ENCODE measurements around the gene ERBB3. TPM values are rescaled to one million over a fixed set of nuclear protein-coding genes. Genes with fewer than 3 reads are reported as not detected.

The ERBB3 gene
- total RNA-seq, 1 experiment from 2014 or later = 64.3 TPM

GRCh38 chr12:56127888-56128669 is 48.1 kb downstream of the ERBB3 start, which contains the start of gene ESYT1 (continued):
- peak; percentile 51 for TF ChIP-seq PRDM15 (CRISPR knock-in tag; IDR thresholded peaks at IDR 0.05)
- TF ChIP-seq AR (CRISPR knock-in tag; IDR thresholded peaks at IDR 0.05) = no peak
- TF ChIP-seq HMGXB4 (CRISPR knock-in tag; IDR thresholded peaks at IDR 0.05) = 0 out of 2 replicates have a peak, but pooled peaks have one; percentile 60
- TF ChIP-seq FOXP4 (CRISPR knock-in tag; IDR thresholded peaks at IDR 0.05) = peak; percentile 69; the same call in 1 of the 2 replicates
- TF ChIP-seq IRF2 (CRISPR knock-in tag; IDR thresholded peaks at IDR 0.05; ENCODE audit: borderline replicate concordance, low read depth) = no peak
- no peak for TF ChIP-seq ZNF532 (CRISPR knock-in tag; IDR thresholded peaks at IDR 0.05; ENCODE audit: borderline replicate concordance)
- TF ChIP-seq ATF2 (CRISPR knock-in tag; IDR thresholded peaks at IDR 0.05; ENCODE audit: borderline replicate concordance, low read depth) = no peak
- no peak for TF ChIP-seq NR2C2 (CRISPR knock-in tag; IDR thresholded peaks at IDR 0.05)
- TF ChIP-seq TCF7 (CRISPR knock-in tag; IDR thresholded peaks at IDR 0.05; ENCODE audit: low read depth) = no peak
- TF ChIP-seq ESRRA (CRISPR knock-in tag; IDR thresholded peaks at IDR 0.05; ENCODE audit: borderline replicate concordance) = 0 out of 2 replicates have a peak, but pooled peaks have one; percentile 13
- 0 out of 2 replicates have a peak, but pooled peaks have one; percentile 26 for TF ChIP-seq IRF1 (CRISPR knock-in tag; IDR thresholded peaks at IDR 0.05)
- TF ChIP-seq ZNF281 (CRISPR knock-in tag; IDR thresholded peaks at IDR 0.05) = no peak
- no peak for TF ChIP-seq TP53 (CRISPR knock-in tag; IDR thresholded peaks at IDR 0.05)
- 0 out of 2 replicates have a peak, but pooled peaks have one; percentile 27 for TF ChIP-seq NFATC4 (CRISPR knock-in tag; IDR thresholded peaks at IDR 0.05)
- TF ChIP-seq ZNF121 (CRISPR knock-in tag; IDR thresholded peaks at IDR 0.05) = no peak
